ENCODE measurements around the gene PCK2.

PCK2 gene

GRCh38 chr14:24070285-24071143 lies 23.6 kb upstream of the PCK2 start:
- Histone ChIP-seq H3K9me3 (ENCODE audit: control insufficient read depth, insufficient read depth, low read length) (no peaks in the 10 kb centered on the region), H3K27me3 (ENCODE audit: control insufficient read depth, insufficient read depth, low read length) (no peaks in the 10 kb centered on the region), H3K27ac (ENCODE audit: low read length) (no peak overlapping the region), H3K4me3 (ENCODE audit: low read length) (no peak overlapping the region), H3K36me3 (ENCODE audit: control insufficient read depth, insufficient read depth, low read length) (peaks cover 2% of the 10 kb centered on the region; the same call in 1 of the 2 replicates), H3K4me1 (ENCODE audit: control insufficient read depth, insufficient read depth, low read length) (no peaks in the 10 kb centered on the region)
- no peak for DNase-seq (ENCODE audit: low read depth, low spot score)
- no CpG with 5 or more reads among the region's 10 CpGs for WGBS (ENCODE audit: insufficient coverage, insufficient read length)

GRCh38 chr14:24071144-24071697 lies 22.9 kb upstream of the PCK2 start, which contains the start of gene CPNE6:
TSS of gene CPNE6 (plus strand) at chr14:24071562. CDS start at chr14:24072937, 1,375 bp downstream.
- Histone ChIP-seq H3K4me3 (ENCODE audit: low read length) (no peak within 1 kb of the TSS), H3K36me3 (ENCODE audit: control insufficient read depth, insufficient read depth, low read length) (peaks cover 2% of the 10 kb centered on the region; the same call in 1 of the 2 replicates), H3K27me3 (ENCODE audit: control insufficient read depth, insufficient read depth, low read length) (no peaks in the 10 kb centered on the region), H3K9me3 (ENCODE audit: control insufficient read depth, insufficient read depth, low read length) (no peaks in the 10 kb centered on the region), H3K4me1 (ENCODE audit: control insufficient read depth, insufficient read depth, low read length) (no peaks in the 10 kb centered on the region), H3K27ac (ENCODE audit: low read length) (no peak within 1 kb of the TSS)
- no CpG with 5 or more reads among the region's 19 CpGs for WGBS (ENCODE audit: insufficient coverage, insufficient read length)
- DNase-seq (ENCODE audit: low read depth, low spot score) = no peak

- no peaks in the 10 kb centered on the region for H3K27me3 ChIP-seq (ENCODE audit: control insufficient read depth, insufficient read depth, low read length)
- no CpG with 5 or more reads among the region's 12 CpGs for WGBS (ENCODE audit: insufficient coverage, insufficient read length)
- no peaks in the 10 kb centered on the region for H3K36me3 ChIP-seq (ENCODE audit: control insufficient read depth, insufficient read depth, low read length)
These were observed 22.2 kb upstream of the PCK2 start for GRCh38 chr14:24071836-24072430.

GRCh38 chr14:24072436-24072835 lies 21.7 kb upstream of the PCK2 start:
- Histone ChIP-seq H3K36me3 (ENCODE audit: control insufficient read depth, insufficient read depth, low read length) (no peaks in the 10 kb centered on the region), H3K4me3 (ENCODE audit: low read length) (no peak overlapping the region), H3K27ac (ENCODE audit: low read length) (no peak overlapping the region), H3K4me1 (ENCODE audit: control insufficient read depth, insufficient read depth, low read length) (no peaks in the 10 kb centered on the region), H3K27me3 (ENCODE audit: control insufficient read depth, insufficient read depth, low read length) (no peaks in the 10 kb centered on the region), H3K9me3 (ENCODE audit: control insufficient read depth, insufficient read depth, low read length) (no peaks in the 10 kb centered on the region)
- WGBS (ENCODE audit: insufficient coverage, insufficient read length) = no CpG with 5 or more reads among the region's 7 CpGs
- no peak for DNase-seq (ENCODE audit: low read depth, low spot score)

More at GRCh38 chr14:24071836-24072430, 22.2 kb upstream of the PCK2 start:
- H3K27ac ChIP-seq (ENCODE audit: low read length) = no peak overlapping the region
- no peaks in the 10 kb centered on the region for H3K9me3 ChIP-seq (ENCODE audit: control insufficient read depth, insufficient read depth, low read length)
- no peak overlapping the region for H3K4me3 ChIP-seq (ENCODE audit: low read length)
- H3K4me1 ChIP-seq (ENCODE audit: control insufficient read depth, insufficient read depth, low read length) = no peaks in the 10 kb centered on the region
- DNase-seq (ENCODE audit: low read depth, low spot score) = no peak

GRCh38 chr14:24072881-24073877 lies 20.9 kb upstream of the PCK2 start:
- no CpG with 5 or more reads among the region's 26 CpGs for WGBS (ENCODE audit: insufficient coverage, insufficient read length)
- no peak for DNase-seq (ENCODE audit: low read depth, low spot score)
- H3K9me3 ChIP-seq (ENCODE audit: control insufficient read depth, insufficient read depth, low read length) = no peaks in the 10 kb centered on the region
- no peaks in the 10 kb centered on the region for H3K27me3 ChIP-seq (ENCODE audit: control insufficient read depth, insufficient read depth, low read length)
- H3K4me3 ChIP-seq (ENCODE audit: low read length) = no peak overlapping the region
- H3K4me1 ChIP-seq (ENCODE audit: control insufficient read depth, insufficient read depth, low read length) = no peaks in the 10 kb centered on the region
- no peaks in the 10 kb centered on the region for H3K36me3 ChIP-seq (ENCODE audit: control insufficient read depth, insufficient read depth, low read length)
- no peak overlapping the region for H3K27ac ChIP-seq (ENCODE audit: low read length)

GRCh38 chr14:24074625-24075484 lies 19.3 kb upstream of the PCK2 start:
- no CpG with 5 or more reads among the region's 11 CpGs for WGBS (ENCODE audit: insufficient coverage, insufficient read length)
- no peaks in the 10 kb centered on the region for H3K4me1 ChIP-seq (ENCODE audit: control insufficient read depth, insufficient read depth, low read length)
- no peak overlapping the region for H3K27ac ChIP-seq (ENCODE audit: low read length)
- no peaks in the 10 kb centered on the region for H3K36me3 ChIP-seq (ENCODE audit: control insufficient read depth, insufficient read depth, low read length)
- no peak overlapping the region for H3K4me3 ChIP-seq (ENCODE audit: low read length)
- no peaks in the 10 kb centered on the region for H3K9me3 ChIP-seq (ENCODE audit: control insufficient read depth, insufficient read depth, low read length)
- H3K27me3 ChIP-seq (ENCODE audit: control insufficient read depth, insufficient read depth, low read length) = no peaks in the 10 kb centered on the region
- DNase-seq (ENCODE audit: low read depth, low spot score) = no peak

GRCh38 chr14:24075485-24076301 lies 18.4 kb upstream of the PCK2 start:
- no CpG with 5 or more reads among the region's 11 CpGs for WGBS (ENCODE audit: insufficient coverage, insufficient read length)
- H3K9me3 ChIP-seq (ENCODE audit: control insufficient read depth, insufficient read depth, low read length) = no peaks in the 10 kb centered on the region
- no peaks in the 10 kb centered on the region for H3K27me3 ChIP-seq (ENCODE audit: control insufficient read depth, insufficient read depth, low read length)
- DNase-seq (ENCODE audit: low read depth, low spot score) = no peak
- H3K36me3 ChIP-seq (ENCODE audit: control insufficient read depth, insufficient read depth, low read length) = no peaks in the 10 kb centered on the region
- H3K27ac ChIP-seq (ENCODE audit: low read length) = no peak overlapping the region
- H3K4me1 ChIP-seq (ENCODE audit: control insufficient read depth, insufficient read depth, low read length) = peaks cover 5% of the 10 kb centered on the region; the same call in 1 of the 2 replicates
- H3K4me3 ChIP-seq (ENCODE audit: low read length) = no peak overlapping the region

- no CpG with 5 or more reads among the region's 10 CpGs for WGBS (ENCODE audit: insufficient coverage, insufficient read length)
- no peak overlapping the region for H3K27ac ChIP-seq (ENCODE audit: low read length)
- DNase-seq (ENCODE audit: low read depth, low spot score) = no peak
- H3K9me3 ChIP-seq (ENCODE audit: control insufficient read depth, insufficient read depth, low read length) = no peaks in the 10 kb centered on the region
- no peak overlapping the region for H3K4me3 ChIP-seq (ENCODE audit: low read length)
- peaks cover 5% of the 10 kb centered on the region; the same call in 1 of the 2 replicates for H3K4me1 ChIP-seq (ENCODE audit: control insufficient read depth, insufficient read depth, low read length)
- H3K36me3 ChIP-seq (ENCODE audit: control insufficient read depth, insufficient read depth, low read length) = no peaks in the 10 kb centered on the region
- no peaks in the 10 kb centered on the region for H3K27me3 ChIP-seq (ENCODE audit: control insufficient read depth, insufficient read depth, low read length)
These were observed 17.9 kb upstream of the PCK2 start for GRCh38 chr14:24076302-24076601.

GRCh38 chr14:24077086-24077485 lies 17.0 kb upstream of the PCK2 start:
- no peak overlapping the region for H3K4me3 ChIP-seq (ENCODE audit: low read length)
- H3K9me3 ChIP-seq (ENCODE audit: control insufficient read depth, insufficient read depth, low read length) = no peaks in the 10 kb centered on the region
- peaks cover 7% of the 10 kb centered on the region; the same call in 1 of the 2 replicates for H3K4me1 ChIP-seq (ENCODE audit: control insufficient read depth, insufficient read depth, low read length)
- H3K36me3 ChIP-seq (ENCODE audit: control insufficient read depth, insufficient read depth, low read length) = no peaks in the 10 kb centered on the region
- H3K27me3 ChIP-seq (ENCODE audit: control insufficient read depth, insufficient read depth, low read length) = no peaks in the 10 kb centered on the region
- WGBS (ENCODE audit: insufficient coverage, insufficient read length) = no CpG with 5 or more reads among the region's 23 CpGs
- no peak for DNase-seq (ENCODE audit: low read depth, low spot score)
- no peak overlapping the region for H3K27ac ChIP-seq (ENCODE audit: low read length)
